ENCODE data around the gene CALCOCO1.

- TF ChIP-seq CTCF (conservative IDR thresholded peaks at IDR 0.05; ENCODE audit: low read length) (no peak), EZH2phosphoT487 (IDR thresholded peaks at IDR 0.05; ENCODE audit: borderline replicate concordance, low read depth, low read length) (no peak)
Measured at GRCh38 chr12:53713516-53713915, 13.7 kb downstream of the CALCOCO1 start.

Measured in OCI-LY7 (cell line).